DND-41 (cell line): ENCODE measurements around the gene HAPLN3.

Experiments
- ATAC-seq: fragments of 200-7000 bp; cut with Tn5 transposase; 3 replicates; pipeline ENCODE4 v1.9.1; 2021; ENCODE audit warnings: low read depth; ENCODE audit not compliant: insufficient read depth
- DNase-seq: peaks from one replicate; pipeline ENCODE4 v3.0.0-alpha.2; 2020
- H2AFZ ChIP-seq: 2 replicates; pipeline ENCODE4 v1.6.0; 2012; ENCODE audit warnings: low read depth, low read length
- H3K27ac ChIP-seq: 2 replicates; pipeline ENCODE4 v1.5.1; 2012; ENCODE audit warnings: low read length, inconsistent platforms
- H3K27me3 ChIP-seq: fragments of 200-600 bp; sonication (generic); 2 replicates; pipeline ENCODE4 v1.6.0; 2012; ENCODE audit warnings: low read length, mild to moderate bottlenecking, inconsistent platforms; ENCODE audit not compliant: insufficient read depth, poor library complexity
- H3K36me3 ChIP-seq: 2 replicates; pipeline ENCODE4 v1.5.1; 2012; ENCODE audit warnings: low read length, inconsistent platforms; ENCODE audit not compliant: insufficient read depth
- H3K4me1 ChIP-seq: 2 replicates; pipeline ENCODE4 v1.5.1; 2012; ENCODE audit warnings: mild to moderate bottlenecking, low read length; ENCODE audit not compliant: insufficient read depth
- H3K4me2 ChIP-seq: 2 replicates; pipeline ENCODE4 v1.6.0; 2012; ENCODE audit warnings: mild to moderate bottlenecking, moderate library complexity, low read length, inconsistent platforms; ENCODE audit not compliant: insufficient read depth
- H3K4me3 ChIP-seq, 2 experiments: fragments of 200-600 bp in 1 of 2; shearing (Covaris generic) in 1 of 2; 2 replicates each; pipeline ENCODE4 v1.5.1; 2012 to 2016; ENCODE audit warnings: inconsistent platforms in 2 of 2, low read length in 2 of 2, mild to moderate bottlenecking in 2 of 2, low read depth in 1 of 2, moderate library complexity in 1 of 2
- H3K79me2 ChIP-seq: 2 replicates; pipeline ENCODE4 v1.6.0; 2012; ENCODE audit warnings: low read length, inconsistent platforms; ENCODE audit not compliant: insufficient read depth
- H3K9ac ChIP-seq: 2 replicates; pipeline ENCODE4 v1.6.0; 2012; ENCODE audit warnings: low read depth, mild to moderate bottlenecking, inconsistent platforms, low read length, moderate library complexity
- H3K9me3 ChIP-seq: 2 replicates; pipeline ENCODE4 v1.5.1; 2012; ENCODE audit warnings: low read length, moderate library complexity, mild to moderate bottlenecking, inconsistent platforms; ENCODE audit not compliant: insufficient read depth, severe bottlenecking
- H4K20me1 ChIP-seq: 2 replicates; pipeline ENCODE4 v1.6.0; 2012; ENCODE audit warnings: low read length; ENCODE audit not compliant: insufficient read depth
- EZH2 ChIP-seq: IDR thresholded peaks from 3 replicates; pipeline ENCODE4 v1.6.1; 2012; ENCODE audit warnings: borderline replicate concordance, low read depth, mild to moderate bottlenecking, moderate library complexity, low read length, inconsistent platforms; ENCODE audit not compliant: severe bottlenecking
- TF ChIP-seq, protein P1 (sequence below): IDR thresholded peaks from 2 replicates; pipeline ENCODE4 v1.5.1; 2012; ENCODE audit warnings: borderline replicate concordance, low read length, moderate library complexity, mild to moderate bottlenecking; ENCODE audit not compliant: poor library complexity, severe bottlenecking; ENCODE audit errors: extremely low read depth

HAPLN3 gene

DNA sequence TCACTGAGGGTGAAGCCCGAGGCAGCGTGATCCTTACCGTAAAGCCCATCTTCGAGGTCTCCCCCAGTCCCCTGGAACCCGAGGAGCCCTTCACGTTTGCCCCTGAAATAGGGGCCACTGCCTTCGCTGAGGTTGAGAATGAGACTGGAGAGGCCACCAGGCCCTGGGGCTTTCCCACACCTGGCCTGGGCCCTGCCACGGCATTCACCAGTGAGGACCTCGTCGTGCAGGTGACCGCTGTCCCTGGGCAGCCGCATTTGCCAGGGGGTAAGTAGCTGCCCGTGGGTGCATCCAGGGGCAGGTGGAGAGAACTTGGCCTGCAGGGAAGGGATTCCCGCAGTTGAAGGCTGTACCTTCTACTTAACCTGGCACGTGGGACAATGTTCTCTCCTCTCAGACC lies 49.7 kb downstream of the HAPLN3 start:
- TF ChIP-seq EZH2, result no peak
- TF ChIP-seq, protein P1, sequence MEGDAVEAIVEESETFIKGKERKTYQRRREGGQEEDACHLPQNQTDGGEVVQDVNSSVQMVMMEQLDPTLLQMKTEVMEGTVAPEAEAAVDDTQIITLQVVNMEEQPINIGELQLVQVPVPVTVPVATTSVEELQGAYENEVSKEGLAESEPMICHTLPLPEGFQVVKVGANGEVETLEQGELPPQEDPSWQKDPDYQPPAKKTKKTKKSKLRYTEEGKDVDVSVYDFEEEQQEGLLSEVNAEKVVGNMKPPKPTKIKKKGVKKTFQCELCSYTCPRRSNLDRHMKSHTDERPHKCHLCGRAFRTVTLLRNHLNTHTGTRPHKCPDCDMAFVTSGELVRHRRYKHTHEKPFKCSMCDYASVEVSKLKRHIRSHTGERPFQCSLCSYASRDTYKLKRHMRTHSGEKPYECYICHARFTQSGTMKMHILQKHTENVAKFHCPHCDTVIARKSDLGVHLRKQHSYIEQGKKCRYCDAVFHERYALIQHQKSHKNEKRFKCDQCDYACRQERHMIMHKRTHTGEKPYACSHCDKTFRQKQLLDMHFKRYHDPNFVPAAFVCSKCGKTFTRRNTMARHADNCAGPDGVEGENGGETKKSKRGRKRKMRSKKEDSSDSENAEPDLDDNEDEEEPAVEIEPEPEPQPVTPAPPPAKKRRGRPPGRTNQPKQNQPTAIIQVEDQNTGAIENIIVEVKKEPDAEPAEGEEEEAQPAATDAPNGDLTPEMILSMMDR, result no peak
- DNase-seq (no peak), ATAC-seq (no peak)
- no peak overlapping the region for H3K4me3 ChIP-seq
- no peaks in the 10 kb centered on the region for H3K36me3 ChIP-seq
- H3K4me1 ChIP-seq, result no peaks in the 10 kb centered on the region
- no peaks in the 10 kb centered on the region for H4K20me1 ChIP-seq
- no peak overlapping the region for H3K27ac ChIP-seq
- no peak overlapping the region for H2AFZ ChIP-seq
- H3K27me3 ChIP-seq, result no peaks in the 10 kb centered on the region
- H3K9me3 ChIP-seq, result no peaks in the 10 kb centered on the region
- H3K79me2 ChIP-seq, result no peaks in the 10 kb centered on the region
- no peak overlapping the region for H3K4me2 ChIP-seq
- H3K9ac ChIP-seq, result no peak overlapping the region

DNA sequence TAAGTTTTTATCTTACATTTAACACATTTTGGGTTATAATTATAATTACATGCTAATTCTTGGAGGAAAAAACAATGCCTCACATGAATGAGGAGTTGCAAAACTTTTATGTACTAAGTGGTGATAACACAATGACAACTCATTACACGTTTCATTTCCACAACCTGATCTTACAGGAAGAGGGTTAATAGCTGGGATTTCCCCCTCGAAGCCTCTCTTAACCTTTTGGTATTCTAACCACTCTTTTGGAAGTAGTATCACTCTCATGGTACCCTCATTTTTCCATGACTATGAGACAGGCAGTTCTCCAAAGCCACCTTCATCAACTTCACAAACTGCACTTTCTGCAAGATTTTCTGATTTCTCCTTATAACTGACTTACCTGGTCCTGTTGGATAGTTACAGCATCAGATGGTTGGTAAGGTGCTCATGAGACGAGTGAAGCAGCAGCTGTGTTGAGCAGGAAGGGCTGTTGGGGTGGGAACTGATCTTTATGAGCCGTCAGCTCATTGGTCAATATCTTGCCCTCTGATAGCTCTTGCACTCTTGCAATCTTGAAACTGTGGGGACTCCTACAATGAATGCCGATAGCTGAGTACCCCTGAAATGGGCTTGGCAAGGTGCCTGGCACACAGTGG lies 50.5 kb downstream of the HAPLN3 start:
- Histone ChIP-seq H2AFZ (no peak overlapping the region), H3K9me3 (no peaks in the 10 kb centered on the region), H3K4me2 (no peak overlapping the region), H3K27ac (no peak overlapping the region), H3K27me3 (no peaks in the 10 kb centered on the region), H4K20me1 (no peaks in the 10 kb centered on the region), H3K4me1 (no peaks in the 10 kb centered on the region), H3K4me3 (no peak overlapping the region), H3K79me2 (no peaks in the 10 kb centered on the region), H3K9ac (no peak overlapping the region), H3K36me3 (no peaks in the 10 kb centered on the region)
- ATAC-seq (no peak), DNase-seq (no peak)
- TF ChIP-seq, protein P1, result no peak
- no peak for TF ChIP-seq EZH2

DNA sequence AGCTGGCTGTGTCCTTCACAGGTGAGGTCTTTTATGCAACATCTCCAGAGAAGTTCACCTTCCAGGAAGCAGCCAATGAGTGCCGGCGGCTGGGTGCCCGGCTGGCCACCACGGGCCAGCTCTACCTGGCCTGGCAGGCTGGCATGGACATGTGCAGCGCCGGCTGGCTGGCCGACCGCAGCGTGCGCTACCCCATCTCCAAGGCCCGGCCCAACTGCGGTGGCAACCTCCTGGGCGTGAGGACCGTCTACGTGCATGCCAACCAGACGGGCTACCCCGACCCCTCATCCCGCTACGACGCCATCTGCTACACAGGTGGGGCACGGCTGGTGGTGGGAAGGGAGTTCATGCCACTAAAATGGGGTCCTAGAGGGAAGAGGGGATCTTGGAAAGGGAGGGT lies 52.0 kb downstream of the HAPLN3 start:
- Histone ChIP-seq H3K4me2 (no peak overlapping the region), H4K20me1 (no peaks in the 10 kb centered on the region), H2AFZ (no peak overlapping the region), H3K4me3 (no peak overlapping the region), H3K9ac (no peak overlapping the region), H3K4me1 (no peaks in the 10 kb centered on the region), H3K27ac (no peak overlapping the region), H3K36me3 (no peaks in the 10 kb centered on the region), H3K27me3 (no peaks in the 10 kb centered on the region), H3K79me2 (no peaks in the 10 kb centered on the region), H3K9me3 (no peaks in the 10 kb centered on the region)
- TF ChIP-seq, protein P1, result no peak
- TF ChIP-seq EZH2, result no peak
- no peak for DNase-seq
- ATAC-seq, result no peak

DNA sequence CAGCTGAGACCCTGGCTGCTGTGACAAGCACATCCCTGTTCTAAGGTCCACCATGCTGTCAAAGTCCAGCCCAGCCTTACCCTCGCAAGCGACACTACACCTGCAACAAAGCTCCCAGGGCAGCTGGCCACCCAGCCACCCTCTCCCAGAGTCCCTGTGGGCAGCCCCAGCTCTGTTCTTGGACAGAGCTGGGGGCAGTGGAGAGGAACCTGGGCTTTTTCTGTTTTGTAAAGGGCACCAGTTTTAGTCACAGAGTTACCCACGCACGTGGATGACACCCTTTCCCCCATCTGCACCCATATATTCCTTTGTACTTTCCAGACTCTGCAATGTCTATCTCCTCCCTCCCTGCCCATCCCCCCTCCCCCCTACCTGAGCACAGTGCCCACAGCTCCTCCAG lies 53.2 kb downstream of the HAPLN3 start:
- ATAC-seq, result no peak
- no peaks in the 10 kb centered on the region for H3K9me3 ChIP-seq

More for the DNA sequence above, 53.2 kb downstream of the HAPLN3 start:
- Histone ChIP-seq H3K4me3 (no peak overlapping the region), H4K20me1 (no peaks in the 10 kb centered on the region), H3K4me2 (no peak overlapping the region), H3K79me2 (no peaks in the 10 kb centered on the region), H2AFZ (no peak overlapping the region), H3K9ac (no peak overlapping the region), H3K27me3 (no peaks in the 10 kb centered on the region), H3K27ac (no peak overlapping the region), H3K36me3 (no peaks in the 10 kb centered on the region), H3K4me1 (no peaks in the 10 kb centered on the region)
- DNase-seq, result no peak
- TF ChIP-seq, protein P1, result no peak
- TF ChIP-seq EZH2, result no peak
